ENCODE results near the gene TNIK.

Gene TNIK

DNA sequence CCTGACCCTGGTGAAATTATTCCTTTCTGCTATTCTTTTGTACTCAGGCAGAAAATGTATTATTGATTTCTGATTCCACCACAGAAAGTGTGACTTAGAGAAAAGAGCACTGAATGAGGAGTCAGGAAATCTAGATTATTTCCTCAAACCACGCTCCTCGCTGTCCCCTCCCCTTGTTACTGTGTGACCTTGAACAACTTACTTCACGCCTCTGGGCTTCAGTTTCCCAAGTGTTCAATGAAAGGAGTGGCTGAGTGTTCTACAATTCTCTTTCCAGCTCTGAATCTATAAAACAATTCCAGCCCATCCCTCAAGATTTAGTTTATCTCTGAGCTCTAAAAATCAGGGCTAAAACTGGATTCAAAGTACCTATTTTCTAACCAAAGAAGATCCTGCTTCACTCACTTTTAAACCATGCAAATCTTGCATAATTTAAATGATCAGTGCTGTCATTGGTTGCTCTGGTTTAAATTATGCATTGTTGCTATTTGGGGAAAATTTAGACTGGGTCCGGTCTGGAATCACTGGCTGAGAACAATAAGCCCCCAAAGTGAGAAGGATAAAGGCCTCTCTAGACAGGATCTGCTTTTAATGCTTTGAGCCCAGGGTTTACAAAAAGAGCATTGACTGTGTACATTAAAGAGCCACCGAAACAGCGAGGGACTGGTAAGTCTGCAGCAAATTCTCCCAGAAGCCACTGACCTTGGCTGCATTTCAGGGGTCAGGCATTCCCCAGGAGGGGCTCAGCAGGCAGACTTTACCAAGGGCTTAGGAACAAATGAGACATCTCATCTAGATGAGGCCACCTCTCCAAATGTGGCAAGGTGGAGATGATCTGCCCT is 3.2 kb downstream of the TNIK start:
- TF ChIP-seq, protein P1, sequence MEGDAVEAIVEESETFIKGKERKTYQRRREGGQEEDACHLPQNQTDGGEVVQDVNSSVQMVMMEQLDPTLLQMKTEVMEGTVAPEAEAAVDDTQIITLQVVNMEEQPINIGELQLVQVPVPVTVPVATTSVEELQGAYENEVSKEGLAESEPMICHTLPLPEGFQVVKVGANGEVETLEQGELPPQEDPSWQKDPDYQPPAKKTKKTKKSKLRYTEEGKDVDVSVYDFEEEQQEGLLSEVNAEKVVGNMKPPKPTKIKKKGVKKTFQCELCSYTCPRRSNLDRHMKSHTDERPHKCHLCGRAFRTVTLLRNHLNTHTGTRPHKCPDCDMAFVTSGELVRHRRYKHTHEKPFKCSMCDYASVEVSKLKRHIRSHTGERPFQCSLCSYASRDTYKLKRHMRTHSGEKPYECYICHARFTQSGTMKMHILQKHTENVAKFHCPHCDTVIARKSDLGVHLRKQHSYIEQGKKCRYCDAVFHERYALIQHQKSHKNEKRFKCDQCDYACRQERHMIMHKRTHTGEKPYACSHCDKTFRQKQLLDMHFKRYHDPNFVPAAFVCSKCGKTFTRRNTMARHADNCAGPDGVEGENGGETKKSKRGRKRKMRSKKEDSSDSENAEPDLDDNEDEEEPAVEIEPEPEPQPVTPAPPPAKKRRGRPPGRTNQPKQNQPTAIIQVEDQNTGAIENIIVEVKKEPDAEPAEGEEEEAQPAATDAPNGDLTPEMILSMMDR (IDR thresholded peaks at IDR 0.05), result no peak
- Mint-ChIP-seq H3K9me3 (no peaks in the 10 kb centered on the region), H3K27ac (no peak overlapping the region), H3K4me1 (peaks cover 56% of the 10 kb centered on the region), H3K36me3 (ENCODE audit: low read depth) (no peaks in the 10 kb centered on the region), H3K4me3 (peak overlapping the region; percentile 91), H3K27me3 (ENCODE audit: low read depth, poor library complexity) (peaks cover 9% of the 10 kb centered on the region)
- DNase-seq, result peak; percentile 13

DNA sequence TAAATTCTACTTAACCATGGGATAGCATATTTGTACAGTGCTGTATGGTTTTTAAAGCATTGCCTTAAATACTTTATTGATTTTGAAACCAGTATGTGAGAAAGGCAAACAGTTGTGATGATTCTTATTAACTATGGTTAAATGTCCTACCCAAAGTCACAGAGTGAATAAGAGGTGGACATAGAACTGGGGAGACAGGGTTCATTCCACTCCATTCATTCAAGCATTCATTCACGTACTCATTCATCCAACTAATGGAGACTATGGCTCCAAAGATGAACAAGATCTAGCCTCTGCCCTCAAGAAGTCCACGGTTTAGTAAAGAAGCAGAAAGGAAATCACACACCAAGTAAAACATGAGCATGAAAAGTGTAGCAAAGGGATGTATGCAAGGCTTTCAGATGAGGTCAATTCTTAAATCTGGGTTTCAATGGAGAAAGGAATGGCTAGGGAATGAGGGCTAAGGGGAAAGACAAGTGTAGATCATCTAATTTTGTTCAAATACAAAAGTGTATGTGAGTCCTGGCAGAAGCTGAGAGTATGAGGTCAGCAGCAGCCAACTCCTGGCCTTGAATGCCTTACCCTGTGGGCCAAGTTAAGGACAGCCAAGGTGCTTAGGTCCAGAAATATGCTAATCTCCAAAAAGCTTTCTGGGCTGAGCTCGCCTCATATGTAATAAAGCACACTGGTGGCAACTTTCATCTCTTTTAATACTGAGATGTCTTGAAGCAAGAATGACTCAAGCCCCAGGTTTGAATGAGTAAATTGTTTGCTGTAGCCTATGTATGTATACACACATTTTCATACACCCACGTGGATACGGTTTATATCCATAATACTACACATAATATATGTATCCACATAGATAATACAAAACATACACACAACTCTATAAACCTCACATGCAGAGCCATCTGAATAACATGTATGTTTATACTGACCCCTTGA is 4.3 kb downstream of the TNIK start:
- Mint-ChIP-seq H3K4me3 (no peak overlapping the region), H3K27me3 (ENCODE audit: low read depth, poor library complexity) (peaks cover 9% of the 10 kb centered on the region), H3K27ac (no peak overlapping the region), H3K4me1 (peaks cover 45% of the 10 kb centered on the region), H3K36me3 (ENCODE audit: low read depth) (no peaks in the 10 kb centered on the region), H3K9me3 (no peaks in the 10 kb centered on the region)
- TF ChIP-seq, protein P1 (IDR thresholded peaks at IDR 0.05), result no peak
- no peak for DNase-seq

DNA sequence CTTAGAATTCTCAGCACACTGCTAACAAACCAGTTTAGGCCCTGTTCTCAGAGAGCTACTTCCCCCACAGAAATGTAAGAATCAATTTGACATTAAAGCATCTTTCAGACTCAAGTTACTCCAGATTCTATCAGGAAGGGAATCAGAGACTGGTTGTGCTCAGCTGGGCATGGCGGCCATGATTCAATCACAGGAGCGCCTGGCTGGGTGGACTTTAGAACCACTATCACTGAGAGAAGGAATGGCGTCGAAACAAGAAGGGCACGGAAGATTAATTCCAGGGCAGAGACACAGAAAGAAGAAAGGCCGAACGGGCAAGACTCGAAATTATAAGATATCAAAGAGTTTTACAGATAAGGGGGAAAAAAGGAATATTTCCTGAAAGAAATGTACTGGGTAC is 6.2 kb downstream of the TNIK start:
- H3K27ac Mint-ChIP-seq, result no peak overlapping the region
- DNase-seq, result peak; percentile 50
- no peak overlapping the region for H3K4me3 Mint-ChIP-seq
- H3K9me3 Mint-ChIP-seq, result no peaks in the 10 kb centered on the region
- TF ChIP-seq, protein P1 (IDR thresholded peaks at IDR 0.05), result no peak
- H3K27me3 Mint-ChIP-seq (ENCODE audit: low read depth, poor library complexity), result peaks cover 5% of the 10 kb centered on the region
- H3K36me3 Mint-ChIP-seq (ENCODE audit: low read depth), result no peaks in the 10 kb centered on the region
- peaks cover 39% of the 10 kb centered on the region for H3K4me1 Mint-ChIP-seq

DNA sequence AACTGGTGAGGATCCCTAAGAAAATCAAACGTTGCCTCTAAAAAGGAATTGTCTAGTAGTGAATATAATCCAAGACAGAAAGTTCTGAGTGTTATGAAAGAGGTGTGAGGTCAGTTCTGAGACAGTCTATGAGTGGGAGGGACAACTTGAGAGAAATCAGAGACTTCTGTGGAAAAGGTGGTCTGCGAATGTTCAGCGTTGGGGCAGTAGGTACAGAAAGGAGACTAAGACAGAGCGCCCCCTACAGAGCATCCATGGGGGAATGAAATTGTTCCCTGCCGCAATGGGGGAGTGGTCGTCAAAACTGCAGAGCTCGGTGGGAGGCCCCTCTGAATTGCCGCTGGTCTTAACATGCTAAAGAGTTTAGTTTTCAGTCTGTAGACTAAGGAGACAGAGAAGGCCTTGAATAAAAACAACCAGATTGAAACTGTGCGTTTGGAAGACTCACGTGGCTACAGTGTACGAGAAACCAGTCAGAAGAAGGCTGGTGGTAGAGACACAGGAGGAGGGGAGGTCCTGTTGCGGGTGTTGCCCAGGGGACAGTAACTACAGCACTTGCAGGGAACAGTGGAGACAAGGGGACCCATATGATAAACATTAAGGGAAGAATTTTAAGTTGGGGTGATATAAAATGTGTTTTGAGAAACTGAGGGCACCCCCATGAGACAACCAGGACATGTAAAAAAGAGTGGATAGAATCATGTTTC is 6.9 kb downstream of the TNIK start:
- Mint-ChIP-seq H3K4me3 (no peak overlapping the region), H3K27ac (no peak overlapping the region), H3K4me1 (peaks cover 32% of the 10 kb centered on the region), H3K36me3 (ENCODE audit: low read depth) (no peaks in the 10 kb centered on the region), H3K9me3 (no peaks in the 10 kb centered on the region), H3K27me3 (ENCODE audit: low read depth, poor library complexity) (peaks cover 1% of the 10 kb centered on the region)
- DNase-seq, result peak; percentile 62
- TF ChIP-seq, protein P1 (IDR thresholded peaks at IDR 0.05), result peak; percentile 50

DNA sequence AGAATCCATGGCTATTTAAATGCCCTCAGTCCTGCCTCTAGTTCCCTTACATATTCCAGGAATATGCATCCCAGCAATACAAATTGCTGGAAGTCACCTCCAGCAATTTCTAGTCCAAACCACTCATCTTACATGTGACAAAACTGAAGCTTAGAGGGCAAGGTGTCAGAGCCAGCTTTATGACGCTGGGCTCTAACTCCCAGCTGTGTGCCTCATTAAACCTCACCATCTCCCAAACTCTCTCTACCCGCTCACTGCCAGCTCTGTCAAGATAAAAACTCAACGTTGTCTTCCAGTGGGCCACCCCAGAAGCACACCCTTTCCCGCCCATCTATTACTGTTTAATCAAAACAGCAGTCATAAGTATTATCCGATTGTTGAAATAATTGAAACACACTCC is 7.9 kb downstream of the TNIK start:
- Mint-ChIP-seq H3K4me3 (no peak overlapping the region), H3K4me1 (peaks cover 22% of the 10 kb centered on the region), H3K27me3 (ENCODE audit: low read depth, poor library complexity) (no peaks in the 10 kb centered on the region), H3K9me3 (no peaks in the 10 kb centered on the region), H3K36me3 (ENCODE audit: low read depth) (no peaks in the 10 kb centered on the region), H3K27ac (no peak overlapping the region)
- DNase-seq, result no peak
- TF ChIP-seq, protein P1 (IDR thresholded peaks at IDR 0.05), result no peak
